IMR-90 (cell line): ENCODE measurements around the gene USP31. TPM values are rescaled to one million over a fixed set of nuclear protein-coding genes. Genes with fewer than 3 reads are reported as not detected.

Experiments
- ATAC-seq: fragments of 200-7000 bp; cut with Tn5 transposase; 2 replicates; pipeline ENCODE4 v1.9.1; 2020; ENCODE audit warnings: low read depth, mild to moderate bottlenecking, moderate library complexity
- BruUV-seq: library from RNA; stranded (reverse); fragments of 400-500 nt; replicated peaks from 2 replicates; lab custom pipeline; 2021; lab: Mats Ljungman, UMichigan
- CTCF ChIA-PET: fragments of 300-600 bp; formaldehyde crosslinking; extraction: SDS; loops from one replicate; lab custom pipeline; 2021; ENCODE audit warnings: antibody characterized with exemption; lab: Yijun Ruan, JAX
- POLR2A ChIA-PET: fragments of 300-600 bp; sonication (Branson Sonifier 250); formaldehyde crosslinking; loops from one replicate; lab custom pipeline; 2022; ENCODE audit warnings: antibody characterized with exemption; ENCODE audit not compliant: unreplicated experiment; lab: Charles Lee
- DNase-seq: peaks from one replicate; pipeline ENCODE4 v3.0.0; 2013
- H2AFZ ChIP-seq: replicated peaks from 2 replicates; pipeline ENCODE3; 2013; ENCODE audit warnings: low read length, mild to moderate bottlenecking; ENCODE audit not compliant: poor library complexity
- H2AK5ac ChIP-seq: 2 replicates; pipeline ENCODE4 v1.6.1; 2013; ENCODE audit warnings: low read depth, low read length, inconsistent platforms
- H2AK9ac ChIP-seq: replicated peaks from 2 replicates; pipeline ENCODE3; 2013; ENCODE audit warnings: mild to moderate bottlenecking, low read depth, low read length, moderate library complexity; ENCODE audit not compliant: poor library complexity
- H2BK120ac ChIP-seq: 2 replicates; pipeline ENCODE4 v1.6.1; 2013; ENCODE audit warnings: low read depth, low read length, inconsistent platforms
- H2BK15ac ChIP-seq: 3 replicates; pipeline ENCODE4 v1.6.1; 2013; ENCODE audit warnings: low read depth, low read length, inconsistent platforms
- H2BK20ac ChIP-seq: 2 replicates; pipeline ENCODE4 v1.6.1; 2013; ENCODE audit warnings: low read depth, mild to moderate bottlenecking, inconsistent platforms, low read length, moderate library complexity
- H2BK5ac ChIP-seq: 2 replicates; pipeline ENCODE4 v1.6.1; 2013; ENCODE audit warnings: mild to moderate bottlenecking, low read depth, low read length, inconsistent platforms; ENCODE audit not compliant: poor library complexity, severe bottlenecking
- H3K14ac ChIP-seq: replicated peaks from 2 replicates; pipeline ENCODE4 v1.6.1; 2013; ENCODE audit warnings: low read depth, low read length, inconsistent platforms
- H3K18ac ChIP-seq: 2 replicates; pipeline ENCODE4 v1.6.1; 2013; ENCODE audit warnings: low read depth, low read length, control low read depth
- H3K23ac ChIP-seq: 2 replicates; pipeline ENCODE4 v1.6.1; 2013; ENCODE audit warnings: low read depth, low read length, inconsistent platforms
- H3K27ac ChIP-seq: 2 replicates; pipeline ENCODE4 v1.5.1; 2013; ENCODE audit warnings: mild to moderate bottlenecking, control low read depth, low read length; ENCODE audit not compliant: insufficient read depth
- H3K27me3 ChIP-seq: 2 replicates; pipeline ENCODE4 v1.6.1; 2013; ENCODE audit warnings: low read length; ENCODE audit not compliant: control insufficient read depth, insufficient read depth
- H3K36me3 ChIP-seq: 2 replicates; pipeline ENCODE4 v1.6.1; 2013; ENCODE audit warnings: low read length, mixed read lengths; ENCODE audit not compliant: control insufficient read depth, insufficient read depth
- H3K4ac ChIP-seq: 2 replicates; pipeline ENCODE4 v1.6.1; 2013; ENCODE audit warnings: low read depth, low read length, inconsistent platforms
- H3K4me1 ChIP-seq: 2 replicates; pipeline ENCODE4 v1.6.1; 2013; ENCODE audit warnings: low read length, mixed read lengths; ENCODE audit not compliant: control insufficient read depth, insufficient read depth
- H3K4me2 ChIP-seq: 2 replicates; pipeline ENCODE4 v1.6.1; 2013; ENCODE audit warnings: low read depth, mild to moderate bottlenecking, control low read depth, low read length, moderate library complexity
- H3K4me3 ChIP-seq: 2 replicates; pipeline ENCODE4 v1.5.1; 2013; ENCODE audit warnings: low read depth, mild to moderate bottlenecking, control low read depth, low read length, moderate library complexity; ENCODE audit not compliant: insufficient read depth
- H3K56ac ChIP-seq: 2 replicates; pipeline ENCODE4 v1.6.1; 2013; ENCODE audit warnings: low read length, inconsistent platforms; ENCODE audit not compliant: insufficient read depth; ENCODE audit errors: extremely low read depth
- H3K79me1 ChIP-seq, 2 experiments: 2 replicates each; pipeline ENCODE4 v1.6.1; 2013; ENCODE audit warnings: low read length in 2 of 2, inconsistent platforms in 1 of 2, low read depth in 1 of 2
- H3K9ac ChIP-seq: 2 replicates; pipeline ENCODE4 v1.6.1; 2013; ENCODE audit warnings: low read depth, low read length, control low read depth
- H3K9me1 ChIP-seq: 2 replicates; pipeline ENCODE4 v1.6.1; 2013; ENCODE audit warnings: low read length, inconsistent platforms; ENCODE audit not compliant: insufficient read depth
- H3K9me3 ChIP-seq: 2 replicates; pipeline ENCODE4 v1.6.1; 2013; ENCODE audit warnings: low read length; ENCODE audit not compliant: control insufficient read depth, insufficient read depth
- H4K20me1 ChIP-seq: 2 replicates; pipeline ENCODE4 v1.6.1; 2013; ENCODE audit warnings: low read length, inconsistent platforms; ENCODE audit not compliant: insufficient read depth
- H4K5ac ChIP-seq: 2 replicates; pipeline ENCODE4 v1.6.1; 2013; ENCODE audit warnings: mild to moderate bottlenecking, low read depth, low read length, control low read depth
- H4K8ac ChIP-seq, 2 experiments: 2 replicates each; pipeline ENCODE4 v1.6.1; 2013; ENCODE audit warnings: low read depth in 2 of 2, low read length in 2 of 2, control low read depth in 1 of 2, inconsistent platforms in 1 of 2
- H4K91ac ChIP-seq: 2 replicates; pipeline ENCODE4 v1.6.1; 2013; ENCODE audit warnings: low read depth, low read length, inconsistent platforms; ENCODE audit not compliant: insufficient read depth
- BHLHE40 ChIP-seq: fragments of 150-350 bp; IDR thresholded peaks from 2 replicates; pipeline ENCODE4 v1.6.1; 2016; ENCODE audit warnings: mild to moderate bottlenecking, low read depth, low read length
- CEBPB ChIP-seq: IDR thresholded peaks from 2 replicates; pipeline ENCODE4 v1.6.1; 2012; ENCODE audit warnings: low read depth, low read length, improper control_type of control experiment
- CHD1 ChIP-seq: IDR thresholded peaks from 2 replicates; pipeline ENCODE4 v1.6.1; 2012; ENCODE audit warnings: low read depth, low read length, improper control_type of control experiment
- FOS ChIP-seq: fragments of 150-350 bp; IDR thresholded peaks from 2 replicates; pipeline ENCODE4 v1.6.1; 2016; ENCODE audit warnings: low read depth, low read length
- MAFK ChIP-seq: IDR thresholded peaks from 2 replicates; pipeline ENCODE4 v1.6.1; 2012; ENCODE audit warnings: low read depth, low read length, improper control_type of control experiment
- MAZ ChIP-seq: IDR thresholded peaks from 2 replicates; pipeline ENCODE4 v1.6.1; 2012; ENCODE audit warnings: low read depth, mild to moderate bottlenecking, low read length, improper control_type of control experiment, moderate library complexity, borderline replicate concordance
- MXI1 ChIP-seq: IDR thresholded peaks from 2 replicates; pipeline ENCODE4 v1.6.1; 2012; ENCODE audit warnings: low read depth, mild to moderate bottlenecking, low read length, moderate library complexity, borderline replicate concordance
- NFE2L2 ChIP-seq: fragments of 150-350 bp; IDR thresholded peaks from 2 replicates; pipeline ENCODE4 v1.6.1; 2016; ENCODE audit warnings: low read depth, mild to moderate bottlenecking, low read length
- POLR2A ChIP-seq: IDR thresholded peaks from 2 replicates; pipeline ENCODE4 v1.6.1; 2012; ENCODE audit warnings: mild to moderate bottlenecking, low read depth, low read length
- RAD21 ChIP-seq: IDR thresholded peaks from 2 replicates; pipeline ENCODE4 v1.6.1; 2012; ENCODE audit warnings: low read length, improper control_type of control experiment
- RCOR1 ChIP-seq: IDR thresholded peaks from 2 replicates; pipeline ENCODE4 v1.6.1; 2012; ENCODE audit warnings: mild to moderate bottlenecking, low read length, improper control_type of control experiment; ENCODE audit not compliant: insufficient replicate concordance
- SMC3 ChIP-seq: fragments of 150-350 bp; IDR thresholded peaks from 2 replicates; pipeline ENCODE4 v1.6.1; 2016; ENCODE audit warnings: low read depth, mild to moderate bottlenecking, antibody characterized with exemption, low read length, moderate library complexity
- WGBS, 2 experiments: methylation state at CpG; one replicate each; pipeline versions ENCODE4 v1.1.5 to v1.1.7; 2013; ENCODE audit warnings: missing lambda C conversion rate in 2 of 2; ENCODE audit not compliant: insufficient read length in 1 of 2; ENCODE audit errors: extremely low coverage in 2 of 2; 5-methylcytosine and 5-hydroxymethylcytosine counted together
- dilution Hi-C: fragments of 300-500 bp; cut with HindIII; formaldehyde crosslinking; loops from one replicate; pipeline ENCODE4 v1.14.3; 2018; ENCODE audit warnings: low sequenced_read_pairs; ENCODE audit not compliant: unreplicated experiment
- in situ Hi-C: fragments of 300-500 bp; cut with MboI; formaldehyde crosslinking; loops from 3 replicates; pipeline ENCODE4 v1.14.3; 2019; ENCODE audit warnings: low sequenced_read_pairs, inconsistent platforms, mixed read lengths
- intact Hi-C: fragments of 100-400 bp; cut with micrococcal nuclease; formaldehyde crosslinking; loops from 2 replicates; pipeline ENCODE4 v1.10.0; 2022
- polyA plus RNA-seq, 3 experiments: library from polyadenylated mRNA; depleted of rRNA; stranded (reverse); fragments of >200 nt; gene quantifications; 2 replicates each; pipeline ENCODE4 v1.2.3, GENCODE V29; 2012; ENCODE audit warnings: low replicate concordance in 1 of 3
- total RNA-seq: library from RNA; depleted of rRNA; stranded (reverse); fragments of >200 nt; gene quantifications from 2 replicates; pipeline ENCODE4 v1.2.3, GENCODE V29; 2012
- TF ChIP-seq, protein P1 (sequence below): conservative IDR thresholded peaks from 2 replicates; pipeline ENCODE4 v1.5.1; 2012; ENCODE audit warnings: mild to moderate bottlenecking, low read depth, low read length, improper control_type of control experiment
- TF ChIP-seq, protein P2 (sequence below): fragments of 150-350 bp; IDR thresholded peaks from 2 replicates; pipeline ENCODE4 v1.6.1; 2017; ENCODE audit warnings: mild to moderate bottlenecking, antibody characterized with exemption, low read length, low read depth
- TF ChIP-seq, protein P3 (sequence below): fragments of 150-350 bp; IDR thresholded peaks from 2 replicates; pipeline ENCODE4 v1.6.1; 2016; ENCODE audit warnings: low read depth, mild to moderate bottlenecking, low read length, moderate library complexity, borderline replicate concordance

Gene USP31
- total and polyA plus RNA-seq, 2 of the 4 experiments (the other 2 are of a cell fraction): 2.9 to 3.4 TPM

DNA sequence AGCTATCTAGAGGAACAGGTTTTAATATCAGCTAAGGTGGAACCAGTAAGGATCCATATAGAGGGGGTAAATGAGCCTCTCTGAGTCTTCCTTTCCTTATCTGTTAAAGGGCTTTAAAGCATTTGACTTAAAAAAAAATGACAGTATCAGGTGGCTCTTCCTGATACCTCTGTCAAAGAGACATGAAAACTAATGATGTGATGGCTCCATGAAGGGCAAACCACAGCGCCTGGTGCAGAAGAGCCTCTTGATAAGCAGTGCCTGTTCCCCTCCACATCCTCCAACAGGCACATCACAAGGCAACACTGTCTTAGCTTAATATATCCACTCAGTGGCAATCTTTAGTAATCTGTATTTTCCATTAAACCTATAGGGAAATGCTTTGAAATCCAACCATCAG lies 68.9 kb downstream of the USP31 start:
- Histone ChIP-seq H3K9me1 (0 out of 2 replicates have a peak, but pooled peaks cover 4% of the 10 kb centered on the region), H3K14ac (no peak overlapping the region), H2BK15ac (no peak overlapping the region), H3K9me3 (no peaks in the 10 kb centered on the region), H3K4me2 (no peak overlapping the region), H3K4me1 (no peaks in the 10 kb centered on the region), H2BK20ac (no peak overlapping the region), H2AK5ac (no peak overlapping the region), H3K27me3 (no peaks in the 10 kb centered on the region), H3K4ac (no peak overlapping the region), H4K20me1 (no peaks in the 10 kb centered on the region), H3K4me3 (no peak overlapping the region), H2BK5ac (no peak overlapping the region), H3K9ac (no peak overlapping the region), H2AK9ac (no peak overlapping the region), H2BK120ac (no peak overlapping the region), H3K56ac (no peak overlapping the region), H2AFZ (no peak overlapping the region), H3K23ac (no peak overlapping the region), H4K8ac (no peak overlapping the region), H3K27ac (no peak overlapping the region), H3K36me3 (peaks cover 12% of the 10 kb centered on the region), H3K79me1 (no peaks in the 10 kb centered on the region), H4K91ac (no peak overlapping the region), H4K5ac (no peak overlapping the region), H3K18ac (no peak overlapping the region)
- TF ChIP-seq FOS: no peak
- TF ChIP-seq, protein P1, sequence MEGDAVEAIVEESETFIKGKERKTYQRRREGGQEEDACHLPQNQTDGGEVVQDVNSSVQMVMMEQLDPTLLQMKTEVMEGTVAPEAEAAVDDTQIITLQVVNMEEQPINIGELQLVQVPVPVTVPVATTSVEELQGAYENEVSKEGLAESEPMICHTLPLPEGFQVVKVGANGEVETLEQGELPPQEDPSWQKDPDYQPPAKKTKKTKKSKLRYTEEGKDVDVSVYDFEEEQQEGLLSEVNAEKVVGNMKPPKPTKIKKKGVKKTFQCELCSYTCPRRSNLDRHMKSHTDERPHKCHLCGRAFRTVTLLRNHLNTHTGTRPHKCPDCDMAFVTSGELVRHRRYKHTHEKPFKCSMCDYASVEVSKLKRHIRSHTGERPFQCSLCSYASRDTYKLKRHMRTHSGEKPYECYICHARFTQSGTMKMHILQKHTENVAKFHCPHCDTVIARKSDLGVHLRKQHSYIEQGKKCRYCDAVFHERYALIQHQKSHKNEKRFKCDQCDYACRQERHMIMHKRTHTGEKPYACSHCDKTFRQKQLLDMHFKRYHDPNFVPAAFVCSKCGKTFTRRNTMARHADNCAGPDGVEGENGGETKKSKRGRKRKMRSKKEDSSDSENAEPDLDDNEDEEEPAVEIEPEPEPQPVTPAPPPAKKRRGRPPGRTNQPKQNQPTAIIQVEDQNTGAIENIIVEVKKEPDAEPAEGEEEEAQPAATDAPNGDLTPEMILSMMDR: no peak
- TF ChIP-seq BHLHE40: no peak
- TF ChIP-seq, protein P2, sequence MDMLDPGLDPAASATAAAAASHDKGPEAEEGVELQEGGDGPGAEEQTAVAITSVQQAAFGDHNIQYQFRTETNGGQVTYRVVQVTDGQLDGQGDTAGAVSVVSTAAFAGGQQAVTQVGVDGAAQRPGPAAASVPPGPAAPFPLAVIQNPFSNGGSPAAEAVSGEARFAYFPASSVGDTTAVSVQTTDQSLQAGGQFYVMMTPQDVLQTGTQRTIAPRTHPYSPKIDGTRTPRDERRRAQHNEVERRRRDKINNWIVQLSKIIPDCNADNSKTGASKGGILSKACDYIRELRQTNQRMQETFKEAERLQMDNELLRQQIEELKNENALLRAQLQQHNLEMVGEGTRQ: no peak
- no peak for TF ChIP-seq SMC3
- TF ChIP-seq CHD1: no peak
- no peak for TF ChIP-seq MXI1
- no peak for TF ChIP-seq CEBPB
- TF ChIP-seq MAFK: no peak
- TF ChIP-seq NFE2L2: no peak
- TF ChIP-seq, protein P3, sequence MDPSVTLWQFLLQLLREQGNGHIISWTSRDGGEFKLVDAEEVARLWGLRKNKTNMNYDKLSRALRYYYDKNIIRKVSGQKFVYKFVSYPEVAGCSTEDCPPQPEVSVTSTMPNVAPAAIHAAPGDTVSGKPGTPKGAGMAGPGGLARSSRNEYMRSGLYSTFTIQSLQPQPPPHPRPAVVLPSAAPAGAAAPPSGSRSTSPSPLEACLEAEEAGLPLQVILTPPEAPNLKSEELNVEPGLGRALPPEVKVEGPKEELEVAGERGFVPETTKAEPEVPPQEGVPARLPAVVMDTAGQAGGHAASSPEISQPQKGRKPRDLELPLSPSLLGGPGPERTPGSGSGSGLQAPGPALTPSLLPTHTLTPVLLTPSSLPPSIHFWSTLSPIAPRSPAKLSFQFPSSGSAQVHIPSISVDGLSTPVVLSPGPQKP: no peak
- TF ChIP-seq RCOR1: no peak
- no peak for TF ChIP-seq POLR2A
- TF ChIP-seq RAD21: no peak
- no peak for TF ChIP-seq MAZ
- WGBS, 2 experiments: no CpG with 5 or more reads among the region's 1 CpG
- dilution Hi-C loops (no loop called here), in situ Hi-C loops (no loop called here), intact Hi-C loops (no loop called here)
- DNase-seq: no peak
- POLR2A ChIA-PET: no interaction called here
- CTCF ChIA-PET: no interaction called here
- BruUV-seq: no TSS peak
- ATAC-seq: no peak
